Neural cell (in vitro differentiated cells): Measurements from ENCODE around the gene ZIC1. TPM values are rescaled to one million over a fixed set of nuclear protein-coding genes. Genes with fewer than 3 reads are reported as not detected.

Experiments used
- H2AFZ ChIP-seq: fragments of 200-600, 300-800 bp; sonication (generic), shearing (Covaris generic); 2 replicates; pipeline ENCODE4 v1.6.0; 2014; ENCODE audit warnings: low read depth, mild to moderate bottlenecking, antibody characterized with exemption, low read length, moderate library complexity
- H3F3A ChIP-seq: fragments of 200-600 bp; shearing (Covaris generic); 2 replicates; pipeline ENCODE4 v1.6.1; 2016; ENCODE audit warnings: mild to moderate bottlenecking, moderate library complexity, mixed read lengths, antibody characterized with exemption, low read length; ENCODE audit not compliant: insufficient read depth, poor library complexity, severe bottlenecking
- H3K27ac ChIP-seq: fragments of 200-600, 300-800 bp; sonication (generic), shearing (Covaris generic); 2 replicates; pipeline ENCODE4 v1.5.1; 2014; ENCODE audit warnings: mild to moderate bottlenecking, low read length, moderate library complexity
- H3K27me3 ChIP-seq: fragments of 300-800, 200-600 bp; sonication (generic), shearing (Covaris generic); 2 replicates; pipeline ENCODE4 v1.6.0; 2014; ENCODE audit warnings: mild to moderate bottlenecking, low read depth, low read length, moderate library complexity; ENCODE audit not compliant: insufficient read depth
- H3K36me3 ChIP-seq: fragments of 300-800, 200-600 bp; sonication (generic), shearing (Covaris generic); 2 replicates; pipeline ENCODE4 v1.5.1; 2014; ENCODE audit warnings: mild to moderate bottlenecking, antibody characterized with exemption, low read length, moderate library complexity; ENCODE audit not compliant: insufficient read depth
- H3K4me2 ChIP-seq: fragments of 300-800, 200-600 bp; sonication (generic), shearing (Covaris generic); 2 replicates; pipeline ENCODE4 v1.6.0; 2014; ENCODE audit warnings: mild to moderate bottlenecking, low read length
- H3K4me3 ChIP-seq: fragments of 300-800, 200-600 bp; sonication (generic), shearing (Covaris generic); 2 replicates; pipeline ENCODE4 v1.5.1; 2014; ENCODE audit warnings: mild to moderate bottlenecking, low read length, moderate library complexity
- H3K79me2 ChIP-seq: fragments of 200-600 bp; shearing (Covaris generic); replicated peaks from 2 replicates; pipeline ENCODE4 v1.6.0; 2014; ENCODE audit warnings: mild to moderate bottlenecking, low read length, moderate library complexity; ENCODE audit not compliant: insufficient read depth
- H3K9ac ChIP-seq: fragments of 300-800, 200-600 bp; sonication (generic), shearing (Covaris generic); 2 replicates; pipeline ENCODE4 v1.6.1; 2016; ENCODE audit warnings: mild to moderate bottlenecking, low read length, mixed read lengths
- H3K9me2 ChIP-seq: fragments of 200-600 bp; shearing (Covaris generic); 2 replicates; pipeline ENCODE4 v1.6.1; 2016; ENCODE audit warnings: mild to moderate bottlenecking, low read length, mixed read lengths; ENCODE audit not compliant: insufficient read depth
- H3K9me3 ChIP-seq: fragments of 200-600, 300-800 bp; sonication (generic), shearing (Covaris generic); 2 replicates; pipeline ENCODE4 v1.6.1; 2016; ENCODE audit warnings: mild to moderate bottlenecking, mixed run types, low read length, moderate library complexity, mixed read lengths
- H4K20me1 ChIP-seq: fragments of 200-600 bp; shearing (Covaris generic); 2 replicates; pipeline ENCODE4 v1.6.1; 2016; ENCODE audit warnings: mild to moderate bottlenecking, mixed run types; ENCODE audit not compliant: insufficient read depth
- CTCF ChIP-seq: fragments of 450-650 bp; IDR thresholded peaks from 2 replicates; pipeline ENCODE4 v1.5.1; 2014; ENCODE audit warnings: antibody characterized with exemption, mild to moderate bottlenecking, moderate library complexity; ENCODE audit not compliant: poor library complexity, severe bottlenecking
- EP300 ChIP-seq: fragments of 450-650 bp; conservative IDR thresholded peaks from 2 replicates; pipeline ENCODE4 v1.6.1; 2014; ENCODE audit warnings: antibody characterized with exemption, mild to moderate bottlenecking, moderate library complexity; ENCODE audit not compliant: poor library complexity, severe bottlenecking
- EZH2 ChIP-seq: fragments of 200-600, 300-800 bp; shearing (Covaris generic), sonication (generic); IDR thresholded peaks from 2 replicates; pipeline ENCODE4 v1.6.1; 2014; ENCODE audit warnings: antibody characterized with exemption, low read length, borderline replicate concordance, mild to moderate bottlenecking; ENCODE audit not compliant: insufficient read depth, poor library complexity, severe bottlenecking
- MXI1 ChIP-seq: fragments of 450-650 bp; conservative IDR thresholded peaks from 2 replicates; pipeline ENCODE4 v1.6.1; 2014; ENCODE audit warnings: antibody characterized with exemption, mild to moderate bottlenecking; ENCODE audit not compliant: poor library complexity, severe bottlenecking
- POLR2AphosphoS5 ChIP-seq: IDR thresholded peaks from 2 replicates; pipeline ENCODE4 v1.6.1; 2012
- TAF1 ChIP-seq: IDR thresholded peaks from 2 replicates; pipeline ENCODE4 v1.6.1; 2012; ENCODE audit warnings: low read depth
- polyA plus RNA-seq: library from polyadenylated mRNA; depleted of rRNA; stranded (reverse); fragments of >200 nt; gene quantifications from 2 replicates; pipeline ENCODE4 v1.2.3, GENCODE V29; 2014
- TF ChIP-seq, protein P1 (sequence below): IDR thresholded peaks from 2 replicates; pipeline ENCODE4 v1.6.1; 2012; ENCODE audit warnings: borderline replicate concordance

Gene ZIC1
- polyA plus RNA-seq, 1 donor from 2014 or later = 183 TPM

- Histone ChIP-seq H3K4me3 (peak overlapping the region; percentile 92), H3K4me2 (peak overlapping the region; percentile 46)
- TF ChIP-seq TAF1 (no peak), EP300 (no peak), MXI1 (no peak), CTCF (no peak), EZH2 (no peak)
These were observed 2.1 kb upstream of the ZIC1 start for GRCh38 chr3:147407114-147407497.

GRCh38 chr3:147407498-147408187, 1.5 kb upstream of the ZIC1 start:
- no peak overlapping the region for H2AFZ ChIP-seq
- H3K4me2 ChIP-seq = peak overlapping the region; percentile 46
- H3K27ac ChIP-seq = peak overlapping the region; percentile 47
- H3F3A ChIP-seq = peaks cover 5% of the 10 kb centered on the region
- H4K20me1 ChIP-seq = no peaks in the 10 kb centered on the region
- H3K9ac ChIP-seq = peak overlapping the region; percentile 56
- peaks cover 97% of the 10 kb centered on the region for H3K79me2 ChIP-seq
- H3K36me3 ChIP-seq = no peaks in the 10 kb centered on the region
- peaks cover 46% of the 10 kb centered on the region for H3K27me3 ChIP-seq
- peak overlapping the region; percentile 92 for H3K4me3 ChIP-seq
- no peaks in the 10 kb centered on the region for H3K9me3 ChIP-seq
- TF ChIP-seq, protein P1, sequence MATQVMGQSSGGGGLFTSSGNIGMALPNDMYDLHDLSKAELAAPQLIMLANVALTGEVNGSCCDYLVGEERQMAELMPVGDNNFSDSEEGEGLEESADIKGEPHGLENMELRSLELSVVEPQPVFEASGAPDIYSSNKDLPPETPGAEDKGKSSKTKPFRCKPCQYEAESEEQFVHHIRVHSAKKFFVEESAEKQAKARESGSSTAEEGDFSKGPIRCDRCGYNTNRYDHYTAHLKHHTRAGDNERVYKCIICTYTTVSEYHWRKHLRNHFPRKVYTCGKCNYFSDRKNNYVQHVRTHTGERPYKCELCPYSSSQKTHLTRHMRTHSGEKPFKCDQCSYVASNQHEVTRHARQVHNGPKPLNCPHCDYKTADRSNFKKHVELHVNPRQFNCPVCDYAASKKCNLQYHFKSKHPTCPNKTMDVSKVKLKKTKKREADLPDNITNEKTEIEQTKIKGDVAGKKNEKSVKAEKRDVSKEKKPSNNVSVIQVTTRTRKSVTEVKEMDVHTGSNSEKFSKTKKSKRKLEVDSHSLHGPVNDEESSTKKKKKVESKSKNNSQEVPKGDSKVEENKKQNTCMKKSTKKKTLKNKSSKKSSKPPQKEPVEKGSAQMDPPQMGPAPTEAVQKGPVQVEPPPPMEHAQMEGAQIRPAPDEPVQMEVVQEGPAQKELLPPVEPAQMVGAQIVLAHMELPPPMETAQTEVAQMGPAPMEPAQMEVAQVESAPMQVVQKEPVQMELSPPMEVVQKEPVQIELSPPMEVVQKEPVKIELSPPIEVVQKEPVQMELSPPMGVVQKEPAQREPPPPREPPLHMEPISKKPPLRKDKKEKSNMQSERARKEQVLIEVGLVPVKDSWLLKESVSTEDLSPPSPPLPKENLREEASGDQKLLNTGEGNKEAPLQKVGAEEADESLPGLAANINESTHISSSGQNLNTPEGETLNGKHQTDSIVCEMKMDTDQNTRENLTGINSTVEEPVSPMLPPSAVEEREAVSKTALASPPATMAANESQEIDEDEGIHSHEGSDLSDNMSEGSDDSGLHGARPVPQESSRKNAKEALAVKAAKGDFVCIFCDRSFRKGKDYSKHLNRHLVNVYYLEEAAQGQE = peak; percentile 17
- TF ChIP-seq EP300 = no peak
- peak; percentile 75 for TF ChIP-seq POLR2AphosphoS5
- H3K9me2 ChIP-seq = no peaks in the 10 kb centered on the region

More at GRCh38 chr3:147407114-147407497, 2.1 kb upstream of the ZIC1 start:
- no peaks in the 10 kb centered on the region for H3K36me3 ChIP-seq
- peaks cover 96% of the 10 kb centered on the region for H3K79me2 ChIP-seq
- H3K27me3 ChIP-seq = peaks cover 46% of the 10 kb centered on the region
- H3K9me3 ChIP-seq = no peaks in the 10 kb centered on the region
- no peaks in the 10 kb centered on the region for H4K20me1 ChIP-seq
- peak overlapping the region; percentile 47 for H3K27ac ChIP-seq
- no peaks in the 10 kb centered on the region for H3K9me2 ChIP-seq
- peak overlapping the region; percentile 56 for H3K9ac ChIP-seq
- H3F3A ChIP-seq = peaks cover 5% of the 10 kb centered on the region
- no peak overlapping the region for H2AFZ ChIP-seq
